ENCODE results near the gene FBXW9. TPM values are rescaled to one million over a fixed set of nuclear protein-coding genes. Genes with fewer than 3 reads are reported as not detected.

Gene FBXW9
- total and polyA plus RNA-seq, 8 donors = 0.29 to 10.9 (median 4.0) TPM

DNA sequence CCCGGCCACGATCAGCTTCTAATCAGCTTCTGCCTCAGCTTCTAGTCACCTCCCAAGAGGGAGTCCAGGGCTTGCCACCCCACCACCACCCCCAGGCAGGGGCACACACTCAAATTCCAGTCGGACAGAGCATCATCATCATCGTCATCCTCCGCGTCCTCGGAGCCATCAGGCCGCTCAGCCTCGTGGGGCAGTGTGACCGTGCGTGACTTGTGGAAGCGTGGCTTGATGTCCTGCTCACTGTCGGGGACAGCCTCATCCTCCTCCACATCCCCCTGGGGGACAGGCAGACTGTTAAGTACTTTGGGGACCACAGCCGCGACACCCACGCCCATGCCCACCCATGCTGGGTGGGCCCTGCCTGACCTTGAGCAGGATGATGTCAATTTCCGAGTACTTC is 14.8 kb upstream of the FBXW9 start:
- no peaks in the 10 kb centered on the region for H3K27me3 ChIP-seq
- 94 to 96% (median 95%) methylated on average over 10 to 17 of the region's 17 CpGs for WGBS, 5 donors
- intact Hi-C loops (cut with DNase I; ENCODE audit: low total_unique reads) = no loop called here
- TF ChIP-seq, protein P1, sequence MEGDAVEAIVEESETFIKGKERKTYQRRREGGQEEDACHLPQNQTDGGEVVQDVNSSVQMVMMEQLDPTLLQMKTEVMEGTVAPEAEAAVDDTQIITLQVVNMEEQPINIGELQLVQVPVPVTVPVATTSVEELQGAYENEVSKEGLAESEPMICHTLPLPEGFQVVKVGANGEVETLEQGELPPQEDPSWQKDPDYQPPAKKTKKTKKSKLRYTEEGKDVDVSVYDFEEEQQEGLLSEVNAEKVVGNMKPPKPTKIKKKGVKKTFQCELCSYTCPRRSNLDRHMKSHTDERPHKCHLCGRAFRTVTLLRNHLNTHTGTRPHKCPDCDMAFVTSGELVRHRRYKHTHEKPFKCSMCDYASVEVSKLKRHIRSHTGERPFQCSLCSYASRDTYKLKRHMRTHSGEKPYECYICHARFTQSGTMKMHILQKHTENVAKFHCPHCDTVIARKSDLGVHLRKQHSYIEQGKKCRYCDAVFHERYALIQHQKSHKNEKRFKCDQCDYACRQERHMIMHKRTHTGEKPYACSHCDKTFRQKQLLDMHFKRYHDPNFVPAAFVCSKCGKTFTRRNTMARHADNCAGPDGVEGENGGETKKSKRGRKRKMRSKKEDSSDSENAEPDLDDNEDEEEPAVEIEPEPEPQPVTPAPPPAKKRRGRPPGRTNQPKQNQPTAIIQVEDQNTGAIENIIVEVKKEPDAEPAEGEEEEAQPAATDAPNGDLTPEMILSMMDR (IDR thresholded peaks at IDR 0.05) = no peak
- no peak for TF ChIP-seq POLR2AphosphoS5 (IDR thresholded peaks at IDR 0.05)
- no peak for TF ChIP-seq POLR2A (IDR thresholded peaks at IDR 0.05)
- no peak overlapping the region for H3K4me3 ChIP-seq
- DNase-seq = peak in 1 of 2 donors; percentile 3
- no peaks in the 10 kb centered on the region for H3K9me3 ChIP-seq
- H3K4me1 ChIP-seq = no peaks in the 10 kb centered on the region
- no peak overlapping the region for H3K27ac ChIP-seq
- peaks cover 83 to 97% (median 97%) of the 10 kb centered on the region in 4 donors for H3K36me3 ChIP-seq

DNA sequence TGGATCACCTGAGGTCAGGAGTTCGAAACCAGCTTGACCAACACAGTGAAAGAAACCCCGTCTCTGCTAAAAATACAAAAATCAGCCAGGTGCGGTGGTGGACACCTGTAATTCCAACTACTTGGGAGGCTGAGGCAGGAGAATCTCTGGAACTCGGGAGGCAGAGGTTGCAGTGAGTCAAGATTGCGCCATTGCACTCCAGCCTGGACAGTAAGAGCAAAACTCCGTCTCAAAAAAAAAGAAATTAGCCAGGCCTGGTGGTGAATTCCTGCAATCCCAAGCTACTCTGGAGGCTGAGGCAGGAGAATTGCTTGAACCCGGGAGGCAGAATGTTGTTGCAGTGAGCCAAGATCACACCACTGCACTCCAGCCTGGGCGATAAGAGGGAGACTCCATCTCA is 12.2 kb upstream of the FBXW9 start:
- Histone ChIP-seq H3K4me1 (no peaks in the 10 kb centered on the region), H3K9me3 (no peaks in the 10 kb centered on the region), H3K4me3 (no peak overlapping the region), H3K27ac (no peak overlapping the region), H3K36me3 (peaks cover 79 to 97% (median 97%) of the 10 kb centered on the region in 4 donors), H3K27me3 (no peaks in the 10 kb centered on the region)
- intact Hi-C loops (cut with DNase I; ENCODE audit: low total_unique reads) = no loop called here
- TF ChIP-seq POLR2A (IDR thresholded peaks at IDR 0.05) (no peak), POLR2AphosphoS5 (IDR thresholded peaks at IDR 0.05) (no peak), EP300 (IDR thresholded peaks at IDR 0.05) (no peak)
- TF ChIP-seq, protein P1 (IDR thresholded peaks at IDR 0.05) = no peak
- WGBS, 5 donors = 87 to 97% (median 96%) methylated on average over 8 of the region's 8 CpGs
- DNase-seq = no peak

DNA sequence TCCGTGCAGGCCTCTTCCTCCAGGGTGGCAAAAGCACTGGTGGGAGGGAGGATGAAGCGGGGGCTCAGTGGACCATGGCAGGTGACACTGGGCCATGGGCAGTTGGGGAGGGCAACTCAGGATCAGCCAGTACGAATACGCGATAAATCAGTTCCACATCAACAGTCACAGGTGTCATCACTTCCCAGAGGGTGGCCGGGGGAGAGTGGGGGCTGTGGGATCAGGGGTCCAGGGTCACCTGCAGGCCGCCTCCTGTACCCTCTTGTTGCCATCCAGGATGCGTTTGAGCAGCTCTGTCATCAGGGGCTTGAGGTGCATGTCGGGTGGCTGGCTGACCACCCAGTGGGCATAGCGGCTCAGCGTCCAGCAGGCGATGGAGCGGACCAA is 9.9 kb upstream of the FBXW9 start:
- 92 to 96% (median 93%) methylated on average over 10 to 13 of the region's 13 CpGs for WGBS, 5 donors
- H3K27me3 ChIP-seq = no peaks in the 10 kb centered on the region
- intact Hi-C loops (cut with DNase I; ENCODE audit: low total_unique reads) = no loop called here
- no peaks in the 10 kb centered on the region for H3K9me3 ChIP-seq
- no peak for DNase-seq
- no peak overlapping the region for H3K27ac ChIP-seq
- TF ChIP-seq EP300 (IDR thresholded peaks at IDR 0.05) (no peak), POLR2AphosphoS5 (IDR thresholded peaks at IDR 0.05) (no peak), POLR2A (IDR thresholded peaks at IDR 0.05) (no peak)
- TF ChIP-seq, protein P1 (IDR thresholded peaks at IDR 0.05) = no peak
- H3K4me1 ChIP-seq = no peaks in the 10 kb centered on the region
- H3K36me3 ChIP-seq = peaks cover 89 to 100% (median 100%) of the 10 kb centered on the region in 4 donors
- no peak overlapping the region for H3K4me3 ChIP-seq

DNA sequence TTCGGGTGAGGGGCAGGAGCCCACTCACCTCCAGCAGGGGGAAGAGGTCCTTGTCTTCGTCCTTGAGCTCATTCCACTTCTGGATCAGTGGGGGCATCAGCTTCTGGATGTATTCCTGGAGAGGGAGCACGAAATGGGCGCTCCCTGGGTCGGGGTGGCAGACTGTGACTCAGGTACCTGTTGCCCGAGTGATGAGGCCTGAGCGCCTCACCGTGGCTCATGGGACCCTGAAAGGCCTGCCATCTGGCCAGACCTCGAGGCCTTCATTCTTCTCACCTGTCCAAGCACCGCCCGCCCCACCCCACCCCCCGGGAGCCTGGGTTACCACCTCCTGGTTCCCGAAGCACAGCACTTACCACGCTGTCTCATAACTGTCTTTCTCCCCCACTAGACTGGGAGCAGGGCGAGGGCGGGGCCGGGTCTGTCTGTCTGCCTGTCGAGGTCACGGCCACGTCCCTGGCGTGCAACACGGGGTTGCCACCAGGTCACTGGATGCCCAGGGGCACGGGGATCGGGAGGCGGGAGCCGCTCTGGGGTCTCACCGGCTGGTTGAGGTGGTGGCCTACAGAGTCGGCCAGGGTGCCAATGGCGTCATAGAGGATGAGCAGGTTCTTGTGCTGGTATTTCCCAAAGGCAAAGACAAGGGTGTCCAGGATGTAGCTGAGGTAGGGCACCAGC is 9.4 kb upstream of the FBXW9 start:
- WGBS, 5 donors = 87 to 93% (median 93%) methylated on average over 22 to 29 of the region's 29 CpGs
- DNase-seq = no peak
- Histone ChIP-seq H3K4me3 (no peak overlapping the region), H3K27ac (no peak overlapping the region), H3K27me3 (no peaks in the 10 kb centered on the region), H3K9me3 (no peaks in the 10 kb centered on the region), H3K4me1 (no peaks in the 10 kb centered on the region), H3K36me3 (peaks cover 89 to 100% (median 100%) of the 10 kb centered on the region in 4 donors)
- TF ChIP-seq, protein P1 (IDR thresholded peaks at IDR 0.05) = no peak
- TF ChIP-seq EP300 (IDR thresholded peaks at IDR 0.05) (no peak), POLR2AphosphoS5 (IDR thresholded peaks at IDR 0.05) (no peak), POLR2A (IDR thresholded peaks at IDR 0.05) (no peak)
- intact Hi-C loops (cut with DNase I; ENCODE audit: low total_unique reads) = no loop called here

Measured in stomach (tissue), 9 donors.